ENCODE data around the gene CENATAC.
A peak's percentile ranks its signal among the peaks of the same experiment; 100 is the strongest.
"Not testable (repeated sequence)": the region's sequence is repeated elsewhere in the genome, so short reads cannot be mapped to it uniquely, and the experiment has no call there.

The CENATAC gene, protein sequence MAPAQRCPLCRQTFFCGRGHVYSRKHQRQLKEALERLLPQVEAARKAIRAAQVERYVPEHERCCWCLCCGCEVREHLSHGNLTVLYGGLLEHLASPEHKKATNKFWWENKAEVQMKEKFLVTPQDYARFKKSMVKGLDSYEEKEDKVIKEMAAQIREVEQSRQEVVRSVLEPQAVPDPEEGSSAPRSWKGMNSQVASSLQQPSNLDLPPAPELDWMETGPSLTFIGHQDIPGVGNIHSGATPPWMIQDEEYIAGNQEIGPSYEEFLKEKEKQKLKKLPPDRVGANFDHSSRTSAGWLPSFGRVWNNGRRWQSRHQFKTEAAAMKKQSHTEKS

DNA sequence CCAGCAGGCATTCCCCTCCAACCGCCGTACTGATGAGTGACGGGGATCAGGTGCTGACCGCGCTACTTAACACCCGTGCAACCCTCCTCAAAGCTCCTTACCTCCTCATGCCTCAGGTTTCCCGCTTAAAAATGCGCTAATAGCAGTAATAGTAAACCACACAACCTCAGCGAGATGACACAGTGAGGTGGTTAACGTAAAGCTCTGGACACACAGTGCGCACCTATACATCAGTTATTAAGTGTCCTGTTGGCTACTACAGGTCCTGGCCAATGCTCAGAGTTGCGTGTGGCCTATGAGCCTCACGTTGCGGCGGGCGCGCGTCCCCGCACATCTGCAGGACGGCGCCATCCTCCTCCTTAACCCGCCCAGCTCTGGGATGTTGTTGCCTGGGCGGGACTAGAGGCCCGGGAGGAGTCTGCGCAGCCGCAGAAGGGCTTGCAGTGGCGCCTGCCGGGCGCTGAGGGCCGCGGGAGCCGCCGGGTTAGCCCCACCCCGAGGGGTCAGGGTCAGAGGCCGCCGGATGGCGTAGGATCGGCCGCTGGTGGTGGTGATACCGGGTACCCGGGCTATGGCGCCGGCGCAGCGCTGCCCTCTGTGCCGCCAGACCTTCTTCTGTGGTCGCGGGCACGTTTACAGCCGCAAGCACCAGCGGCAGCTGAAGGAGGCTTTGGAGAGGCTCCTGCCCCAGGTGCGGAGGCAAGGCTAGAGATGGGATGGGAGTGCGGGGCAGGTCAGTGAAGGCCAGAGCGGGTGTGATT, at the start of gene CENATAC:
Gene CENATAC (plus strand): TSS at position 512 of the 761 bp plus-strand sequence. CDS start 60 bp downstream, at position 572.
- peak; percentile 96 for DNase-seq

DNA sequence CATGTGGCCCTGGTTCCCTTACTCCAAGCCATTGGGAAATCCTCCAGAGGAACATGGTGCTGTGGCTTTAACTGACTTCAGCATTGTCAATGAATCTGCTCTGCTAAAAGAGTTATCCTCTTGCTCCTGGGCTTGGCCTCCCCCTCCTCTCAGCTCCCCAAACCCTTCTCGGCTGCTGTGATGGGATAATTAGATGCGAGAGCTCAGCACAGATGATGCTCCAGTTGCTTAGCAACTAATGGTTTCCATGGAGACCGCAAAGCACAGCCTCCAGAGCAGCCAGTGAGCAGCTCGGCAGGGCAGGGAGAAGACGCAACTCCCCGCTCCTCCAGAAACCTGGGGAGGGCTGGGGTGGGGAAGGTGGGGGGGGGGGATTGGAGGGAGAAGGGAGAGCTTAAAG, 44.7 kb upstream of the CENATAC start:
- no peak for DNase-seq

DNA sequence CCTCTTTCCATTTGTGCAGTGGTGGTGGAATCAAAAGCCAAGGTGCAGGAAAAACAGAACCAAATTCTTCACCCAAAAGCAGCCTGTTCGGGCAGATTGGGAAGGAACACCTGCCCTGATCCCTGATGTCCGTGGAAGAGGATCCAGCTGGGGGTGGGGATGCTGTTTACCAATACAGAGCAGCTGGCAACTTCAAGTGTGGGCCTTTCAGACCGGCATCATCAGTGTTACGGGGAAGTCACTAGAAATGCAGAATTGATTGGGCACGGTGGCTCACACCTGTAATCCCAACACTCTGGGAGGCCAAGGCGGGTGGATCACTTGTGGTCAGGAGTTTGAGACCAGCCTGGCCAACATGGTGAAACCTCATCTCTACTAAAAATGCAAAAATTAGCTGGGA, 44.0 kb upstream of the CENATAC start:
- not testable (repeated sequence) for DNase-seq

DNA sequence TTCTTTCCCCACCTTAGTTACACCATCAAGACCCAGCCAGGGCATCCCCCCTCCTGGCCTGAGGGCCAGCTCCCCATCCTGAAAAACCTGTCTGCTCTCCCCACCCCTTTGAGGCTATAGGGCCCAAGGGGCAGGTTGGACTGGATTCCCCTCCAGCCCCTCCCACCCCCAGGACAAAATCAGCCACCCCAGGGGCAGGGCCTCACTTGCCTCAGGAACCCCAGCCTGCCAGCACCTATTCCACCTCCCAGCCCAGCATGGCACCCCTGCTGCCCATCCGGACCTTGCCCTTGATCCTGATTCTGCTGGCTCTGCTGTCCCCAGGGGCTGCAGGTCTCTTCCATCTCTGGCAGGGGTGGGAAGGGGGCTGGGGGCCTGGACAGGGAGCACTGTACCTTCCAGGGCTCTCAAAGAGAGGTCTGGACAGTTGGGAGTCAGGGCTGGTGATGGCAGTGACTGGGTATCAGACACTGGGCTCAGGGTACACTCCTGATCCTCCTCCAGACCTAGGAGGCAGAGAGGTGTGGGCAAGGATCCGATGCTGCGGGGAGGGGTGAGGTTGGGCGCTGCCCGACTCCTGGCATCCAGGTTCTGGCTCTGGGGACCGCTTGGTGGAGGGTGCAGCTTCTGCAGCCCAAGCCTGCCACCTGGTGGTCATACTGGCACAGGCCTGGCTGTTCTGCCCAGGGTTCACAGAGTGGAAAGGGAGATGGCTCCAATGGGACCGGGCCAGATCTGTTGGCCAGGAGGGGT, 41.7 kb upstream of the CENATAC start, which contains the start of gene UPK2:
Gene UPK2 (plus strand): TSS at position 205 of the 753 bp plus-strand sequence. CDS start 53 bp downstream, at position 258.
- DNase-seq, result peak; percentile 89

DNA sequence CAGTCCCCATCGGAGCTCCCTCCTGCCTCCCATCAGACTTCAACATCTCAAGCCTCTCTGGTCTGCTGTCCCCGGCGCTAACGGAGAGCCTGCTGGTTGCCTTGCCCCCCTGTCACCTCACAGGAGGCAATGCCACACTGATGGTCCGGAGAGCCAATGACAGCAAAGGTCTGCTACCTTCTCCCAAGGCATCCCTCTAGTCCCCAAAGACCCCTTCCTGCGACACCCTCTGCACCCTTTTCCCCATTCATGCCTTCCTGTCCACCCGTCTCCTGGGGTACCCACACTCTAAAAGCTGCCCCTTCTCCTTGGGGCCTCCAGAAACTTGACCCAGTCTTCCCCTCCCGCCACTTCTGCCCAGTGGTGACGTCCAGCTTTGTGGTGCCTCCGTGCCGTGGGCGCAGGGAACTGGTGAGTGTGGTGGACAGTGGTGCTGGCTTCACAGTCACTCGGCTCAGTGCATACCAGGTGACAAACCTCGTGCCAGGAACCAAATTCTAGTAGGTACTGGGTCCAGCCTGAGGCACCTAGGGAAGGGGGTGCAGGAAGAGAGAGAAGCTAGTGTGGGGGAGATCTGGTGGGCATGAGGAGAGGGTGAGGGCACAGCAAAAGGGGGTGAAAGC, 41.0 kb upstream of the CENATAC start:
- no peak for DNase-seq

DNA sequence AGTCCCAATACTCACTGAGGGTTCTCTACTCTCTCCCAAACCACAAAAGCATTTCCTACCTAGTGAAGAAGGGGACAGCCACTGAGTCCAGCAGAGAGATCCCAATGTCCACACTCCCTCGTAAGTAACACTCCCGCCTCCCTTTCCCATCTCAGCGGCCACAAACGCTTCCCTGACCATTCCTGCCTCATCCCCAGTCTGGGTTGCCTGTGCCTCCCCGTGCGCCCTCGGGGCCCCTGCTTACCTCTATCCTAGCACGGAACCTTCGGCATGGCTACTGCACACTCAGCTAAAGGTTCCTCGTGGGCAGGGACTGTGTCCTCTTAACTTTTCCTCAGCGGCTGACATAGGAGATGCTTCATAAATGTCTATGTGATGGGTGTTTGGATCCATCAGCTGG, 40.4 kb upstream of the CENATAC start:
- DNase-seq, result no peak

DNA sequence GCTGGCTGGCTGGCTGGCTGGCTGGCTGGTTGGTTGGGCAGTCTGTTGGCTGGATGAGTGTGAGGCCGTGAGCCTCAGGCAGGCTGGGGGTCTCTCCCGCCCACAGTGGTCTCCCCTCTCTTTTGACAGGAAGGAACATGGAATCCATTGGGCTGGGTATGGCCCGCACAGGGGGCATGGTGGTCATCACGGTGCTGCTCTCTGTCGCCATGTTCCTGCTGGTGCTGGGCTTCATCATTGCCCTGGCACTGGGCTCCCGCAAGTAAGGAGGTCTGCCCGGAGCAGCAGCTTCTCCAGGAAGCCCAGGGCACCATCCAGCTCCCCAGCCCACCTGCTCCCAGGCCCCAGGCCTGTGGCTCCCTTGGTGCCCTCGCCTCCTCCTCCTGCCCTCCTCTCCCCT, 40.0 kb upstream of the CENATAC start:
- no peak for DNase-seq

DNA sequence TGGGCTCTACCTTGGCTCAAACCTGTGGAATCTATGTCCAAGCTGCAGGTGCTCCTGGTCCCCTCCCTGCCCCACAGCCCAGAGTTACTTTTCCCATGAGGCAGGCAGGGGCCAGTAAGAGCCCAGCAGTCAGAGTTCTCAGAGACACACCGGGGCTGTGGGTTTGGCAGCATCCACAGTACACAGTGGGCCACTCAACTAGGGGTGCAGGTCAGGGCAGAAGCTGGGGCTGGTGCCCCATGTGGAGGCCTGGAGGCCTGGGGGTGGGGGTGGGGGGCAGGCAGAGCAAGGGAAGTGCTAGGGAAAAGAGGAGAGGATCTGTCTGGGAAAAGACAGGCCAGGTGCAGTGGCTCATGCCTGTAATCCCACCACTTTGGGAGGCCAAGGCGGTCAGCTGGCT, 39.4 kb upstream of the CENATAC start:
- no peak for DNase-seq

DNA sequence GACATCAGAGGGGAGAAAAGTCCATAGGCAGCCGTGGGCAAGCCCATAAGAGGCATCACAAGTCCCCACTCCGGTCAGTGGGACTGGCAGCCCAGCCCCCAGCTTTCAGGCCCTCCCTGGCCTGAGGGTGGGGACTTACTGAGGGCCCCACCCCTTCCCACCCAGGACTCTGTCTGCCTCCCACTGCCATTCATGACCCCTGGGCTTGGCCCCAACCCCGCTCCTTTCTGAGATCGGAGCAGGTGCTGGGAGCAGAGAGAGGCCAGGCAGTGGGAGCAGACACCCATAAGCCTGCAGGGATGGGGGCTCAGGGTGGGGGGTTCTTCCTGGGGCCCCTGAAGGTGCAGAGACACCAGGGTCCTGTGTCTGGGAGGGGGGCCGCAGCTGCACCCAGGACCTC, 36.7 kb upstream of the CENATAC start:
- DNase-seq, result no peak

DNA sequence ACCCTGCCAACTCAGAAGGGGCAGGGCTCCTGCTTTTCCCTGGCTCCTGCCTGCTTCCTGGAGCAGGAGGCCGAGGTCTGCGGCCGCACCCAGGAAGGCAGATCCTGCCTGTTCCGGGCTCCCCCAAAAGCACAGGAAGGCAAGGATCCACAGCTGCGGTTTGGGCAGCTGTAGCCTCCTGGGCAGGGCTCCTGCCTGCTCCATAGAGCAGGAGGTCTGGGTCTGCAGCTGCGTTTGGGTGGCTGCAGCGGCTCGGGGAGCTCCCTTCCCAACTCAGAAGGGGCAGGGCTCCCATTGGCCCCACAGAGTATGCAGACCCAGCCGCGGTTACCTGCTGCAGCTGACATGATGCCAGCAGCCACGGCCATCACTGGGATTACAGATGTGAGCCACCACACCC, 36.3 kb upstream of the CENATAC start:
- no peak for DNase-seq

DNA sequence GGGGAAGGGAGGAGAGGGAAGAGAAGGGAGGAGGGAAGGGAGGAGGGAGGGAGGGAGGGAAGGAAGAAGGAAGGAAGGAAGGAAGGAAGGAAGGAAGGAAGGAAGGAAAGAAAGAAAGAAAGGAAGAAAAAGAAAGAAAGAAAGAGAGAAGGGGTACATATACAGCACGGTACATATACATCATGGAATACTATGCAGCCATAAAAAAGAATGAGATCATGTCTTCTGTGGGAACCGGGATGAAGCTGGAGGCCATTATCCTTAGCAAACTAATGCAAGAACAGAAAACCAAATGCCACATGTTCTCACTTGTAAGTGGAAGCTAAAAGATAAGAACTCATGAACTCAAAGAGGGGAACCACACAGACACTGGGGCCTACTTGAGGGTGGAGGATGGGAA, 28.4 kb upstream of the CENATAC start:
- DNase-seq, result not testable (repeated sequence)

DNA sequence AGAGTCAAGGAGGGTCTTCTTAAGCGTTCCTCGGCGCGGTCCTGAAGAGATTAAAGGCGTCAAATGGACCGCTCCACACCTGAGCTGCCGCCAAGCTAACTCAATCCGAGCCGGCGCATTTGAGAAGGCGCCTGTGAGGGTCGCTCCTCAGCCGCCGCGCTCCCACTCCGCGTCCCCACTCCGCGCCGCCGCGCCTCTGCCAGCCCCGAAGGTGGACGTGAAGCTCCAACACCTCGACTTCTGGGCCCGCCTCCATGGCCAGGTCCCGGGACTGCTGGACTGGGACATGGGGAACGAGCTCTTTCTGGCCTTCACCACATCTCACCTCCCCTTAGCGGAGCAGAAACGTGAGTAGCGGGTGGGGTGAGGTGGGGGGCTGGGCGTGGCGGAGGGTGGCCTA, 26.3 kb upstream of the CENATAC start, which contains the start of gene FOXR1:
Gene FOXR1 (plus strand): TSS at position 116 of the 400 bp plus-strand sequence. CDS start 171 bp downstream, at position 287.
- DNase-seq, result no peak

DNA sequence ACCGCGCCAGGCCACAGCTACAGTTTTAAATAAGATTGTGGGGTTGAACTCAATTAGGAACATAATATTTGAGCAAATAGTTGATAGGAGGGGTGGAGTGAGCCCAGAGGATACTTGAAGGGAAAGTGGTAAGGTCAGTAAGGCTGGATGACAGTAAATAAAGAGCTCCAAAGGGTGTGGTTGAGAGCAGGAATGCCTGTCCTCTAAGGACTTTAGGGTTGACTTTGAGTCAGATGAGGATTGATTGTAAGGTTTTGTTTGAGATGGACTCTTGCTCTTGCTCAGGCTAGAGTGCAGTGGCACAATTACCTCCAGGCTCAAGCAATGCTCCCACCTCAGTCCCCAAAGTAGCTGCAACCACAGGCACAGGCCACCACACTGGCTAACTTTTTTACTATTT, 24.0 kb upstream of the CENATAC start:
- DNase-seq, result no peak

DNA sequence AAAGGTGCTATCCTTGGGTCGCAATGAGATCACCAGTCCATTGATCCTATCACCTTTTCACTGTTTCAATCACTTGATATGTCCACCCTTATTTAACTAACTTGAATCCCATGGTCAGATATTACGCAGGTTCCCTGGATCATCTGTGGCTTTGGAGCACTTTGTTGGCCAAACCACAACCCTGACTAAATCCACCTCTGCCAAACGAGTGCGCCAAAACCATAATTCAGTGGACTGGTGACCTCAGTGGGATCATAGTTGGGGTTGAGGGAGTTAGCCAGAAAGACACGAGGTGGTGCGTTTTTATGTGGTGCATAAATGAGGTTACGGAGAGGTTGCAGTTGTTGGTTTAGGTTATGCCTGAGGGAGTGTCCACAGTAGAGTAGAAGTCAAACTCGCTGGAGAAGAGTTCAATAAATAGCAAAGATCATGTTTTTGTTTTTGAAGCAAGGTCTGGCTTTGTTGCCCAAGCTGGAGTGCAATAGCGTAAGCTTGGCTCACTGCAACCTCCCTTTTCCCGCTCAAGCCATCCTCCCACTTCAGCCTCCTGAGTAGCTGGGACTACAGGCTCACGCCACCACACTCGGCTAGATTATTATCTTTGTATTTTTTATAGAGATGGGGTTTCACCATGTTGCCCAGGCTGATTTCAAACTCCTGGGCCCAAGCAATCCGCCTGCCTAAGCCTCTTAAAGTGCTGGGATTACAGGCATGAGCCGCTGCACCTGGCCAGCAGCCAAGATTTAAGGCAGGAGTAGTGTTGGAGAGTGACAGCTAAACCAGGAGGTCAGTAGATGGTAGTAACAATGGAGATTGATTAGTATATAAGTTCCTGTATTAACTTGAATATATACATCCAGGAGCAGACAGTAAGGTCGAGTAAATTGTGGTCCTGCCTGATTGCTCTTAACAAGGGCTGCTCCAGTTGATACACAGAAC, 21.9 kb upstream of the CENATAC start:
- DNase-seq, result no peak

DNA sequence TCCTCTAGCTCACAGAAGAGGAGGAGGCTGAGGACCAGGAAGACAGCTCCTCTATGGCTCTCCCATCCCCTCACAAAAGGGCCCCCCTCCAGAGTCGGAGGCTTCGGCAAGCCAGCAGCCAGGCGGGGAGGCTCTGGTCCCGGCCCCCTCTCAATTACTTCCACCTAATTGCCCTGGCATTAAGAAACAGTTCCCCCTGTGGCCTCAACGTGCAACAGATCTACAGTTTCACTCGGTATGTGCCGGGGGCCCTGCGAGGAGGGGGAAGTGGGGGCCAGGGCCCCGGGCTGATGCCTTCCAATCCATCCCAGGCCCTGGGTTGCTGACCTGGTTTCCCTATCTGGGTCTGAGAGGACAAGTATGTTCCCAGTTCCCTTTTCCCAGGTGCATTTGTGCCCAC, 18.5 kb upstream of the CENATAC start:
- DNase-seq, result no peak

DNA sequence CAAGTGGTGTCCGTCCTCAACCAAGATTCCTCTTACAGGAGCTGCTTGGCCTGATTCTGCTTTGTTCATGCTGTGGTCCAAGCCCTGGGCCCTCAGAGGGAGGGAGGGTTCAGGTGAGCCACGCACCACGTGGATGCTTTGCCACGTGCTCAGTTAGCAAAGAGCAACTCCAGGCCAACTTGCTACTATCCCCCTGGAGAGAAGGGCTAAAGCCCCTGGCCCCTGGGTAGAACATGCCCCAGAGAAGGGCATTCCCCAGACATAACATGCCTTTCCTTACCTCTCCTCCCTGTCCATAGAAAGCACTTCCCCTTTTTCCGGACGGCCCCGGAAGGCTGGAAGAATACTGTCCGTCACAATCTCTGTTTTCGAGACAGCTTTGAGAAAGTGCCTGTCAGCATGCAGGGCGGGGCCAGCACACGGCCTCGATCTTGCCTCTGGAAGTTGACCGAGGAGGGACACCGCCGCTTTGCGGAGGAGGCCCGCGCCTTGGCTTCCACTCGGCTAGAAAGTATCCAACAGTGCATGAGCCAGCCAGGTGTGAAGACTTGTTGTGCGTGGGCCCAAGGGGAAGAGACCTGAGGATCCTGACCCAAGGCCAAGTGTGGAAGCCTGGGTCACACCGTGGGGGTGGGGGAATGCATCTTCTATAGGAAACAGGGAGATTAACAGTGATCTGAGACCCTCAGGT, 17.6 kb upstream of the CENATAC start:
- no peak for DNase-seq

DNA sequence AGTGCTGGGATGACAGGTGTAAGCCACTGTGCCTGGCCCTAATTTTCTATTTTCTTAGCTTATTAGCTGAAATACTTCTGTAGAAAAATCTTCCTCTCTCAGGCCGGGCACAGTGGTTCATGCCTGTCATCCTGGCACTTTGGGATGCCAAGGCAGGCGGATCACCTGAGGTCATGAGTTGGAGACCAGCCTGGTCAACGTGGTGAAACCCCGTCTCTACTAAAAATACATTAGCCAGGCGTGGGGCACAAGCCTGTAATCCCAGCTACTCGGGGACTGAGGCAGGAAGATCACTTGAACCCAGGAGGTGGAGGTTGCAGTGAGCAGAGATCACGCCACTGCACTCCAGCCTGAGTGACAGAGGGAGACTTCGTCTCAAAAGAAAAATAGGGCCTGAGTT, 13.6 kb upstream of the CENATAC start:
- not testable (repeated sequence) for DNase-seq

DNA sequence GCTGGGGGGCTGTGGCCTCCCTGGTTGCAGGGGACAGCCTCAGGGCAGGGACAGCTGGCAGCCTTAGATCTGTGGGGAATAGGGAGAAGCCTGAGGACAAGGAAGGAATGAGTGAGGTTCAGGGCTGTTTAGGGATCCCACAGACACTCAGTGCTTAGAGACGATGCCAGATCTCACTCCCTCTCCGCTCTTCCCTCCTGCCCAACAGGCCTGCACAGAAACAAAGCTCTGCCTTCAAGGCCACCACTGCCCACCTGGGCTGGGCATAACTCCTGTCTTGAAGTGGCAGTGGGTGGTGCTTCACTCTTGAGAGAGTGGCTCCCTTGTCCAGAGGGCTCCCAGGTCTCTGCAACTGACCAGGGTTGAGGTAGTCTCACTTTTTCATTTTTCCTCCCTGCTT, 13.1 kb upstream of the CENATAC start:
- DNase-seq, result no peak

DNA sequence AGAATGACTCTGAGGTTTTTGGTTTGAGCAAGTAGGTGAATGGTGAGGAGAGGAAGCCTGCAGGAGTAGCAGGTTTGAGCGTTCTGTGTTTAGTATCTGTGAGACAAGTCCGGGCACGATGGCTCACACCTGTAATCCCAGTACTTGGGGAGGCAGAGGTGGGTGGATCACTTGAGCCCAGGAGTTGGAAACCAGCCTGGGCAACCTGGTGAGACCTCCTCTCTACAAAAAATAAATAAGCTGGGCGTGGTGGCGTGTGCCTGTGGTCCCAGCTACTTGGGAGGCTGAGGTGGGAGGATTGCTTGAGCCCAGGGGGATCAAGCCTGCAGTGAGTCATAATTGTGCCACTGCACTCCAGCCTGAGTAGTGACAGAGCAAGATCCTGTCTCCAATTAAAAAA, 9.7 kb upstream of the CENATAC start:
- DNase-seq, result no peak

DNA sequence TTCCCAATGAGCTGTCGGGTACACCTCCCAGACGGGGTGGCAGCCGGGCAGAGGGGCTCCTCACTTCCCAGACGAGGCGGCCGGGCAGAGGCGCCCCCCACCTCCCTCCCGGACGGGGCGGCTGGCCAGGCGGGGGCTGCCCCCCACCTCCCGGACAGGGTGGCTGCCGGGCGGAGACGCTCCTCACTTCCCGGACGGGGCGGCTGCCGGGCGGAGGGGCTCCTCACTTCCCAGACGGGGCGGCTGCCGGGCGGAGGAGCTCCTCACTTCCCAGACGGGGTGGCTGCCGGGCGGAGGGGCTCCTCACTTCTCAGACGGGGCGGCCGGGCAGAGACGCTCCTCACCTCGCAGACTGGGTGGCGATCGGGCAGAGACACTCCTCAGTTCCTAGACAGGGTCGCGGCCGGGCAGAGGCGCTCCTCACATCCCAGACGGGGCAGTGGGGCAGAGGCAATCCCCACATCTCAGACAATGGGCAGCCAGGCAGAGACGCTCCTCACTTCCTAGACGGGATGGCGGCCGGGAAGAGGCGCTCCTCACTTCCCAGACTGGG, 6.4 kb upstream of the CENATAC start:
- DNase-seq, result not testable (repeated sequence)
